Measurements from ENCODE around the gene PIK3AP1.

Gene PIK3AP1

GRCh38 chr10:96641396-96642295 lies 78.7 kb downstream of the PIK3AP1 start:
- DNase-seq, result no peak

- DNase-seq, result no peak
Observed at GRCh38 chr10:96639899-96640298, 80.4 kb downstream of the PIK3AP1 start.

GRCh38 chr10:96638696-96639095 lies 81.6 kb downstream of the PIK3AP1 start:
- no peak for DNase-seq

GRCh38 chr10:96638120-96638519 lies 82.2 kb downstream of the PIK3AP1 start:
- DNase-seq, result no peak

- DNase-seq, result no peak
Observed at GRCh38 chr10:96637709-96638108, 82.6 kb downstream of the PIK3AP1 start.

- no peak for DNase-seq
Observed at GRCh38 chr10:96636551-96636950, 83.8 kb downstream of the PIK3AP1 start.

GRCh38 chr10:96632974-96633710 lies 87.2 kb downstream of the PIK3AP1 start:
- no peak for DNase-seq

- no peak for DNase-seq
Observed at GRCh38 chr10:96627292-96627691, 93.0 kb downstream of the PIK3AP1 start.

- DNase-seq, result no peak
Observed at GRCh38 chr10:96626795-96627194, 93.5 kb downstream of the PIK3AP1 start.

GRCh38 chr10:96625173-96625572 lies 95.1 kb downstream of the PIK3AP1 start:
- no peak for DNase-seq

- DNase-seq, result no peak
Observed at GRCh38 chr10:96622013-96622787, 98.1 kb downstream of the PIK3AP1 start.

- DNase-seq, result no peak
Observed at GRCh38 chr10:96619796-96620773, 100.2 kb downstream of the PIK3AP1 start.

GRCh38 chr10:96619120-96619519 lies 101.2 kb downstream of the PIK3AP1 start:
- DNase-seq, result no peak

GRCh38 chr10:96618653-96619052 lies 101.7 kb downstream of the PIK3AP1 start:
- DNase-seq, result peak; percentile 34 to 52

- no peak for DNase-seq
Observed at GRCh38 chr10:96616961-96617360, 103.4 kb downstream of the PIK3AP1 start.

- no peak for DNase-seq
Observed at GRCh38 chr10:96614515-96614914, 105.8 kb downstream of the PIK3AP1 start.

- no peak for DNase-seq
Observed at GRCh38 chr10:96613576-96613975, 106.7 kb downstream of the PIK3AP1 start.

GRCh38 chr10:96612055-96612830 lies 108.1 kb downstream of the PIK3AP1 start:
- no peak for DNase-seq

GRCh38 chr10:96610817-96611216 lies 109.5 kb downstream of the PIK3AP1 start:
- DNase-seq, result no peak

- no peak for DNase-seq
Observed at GRCh38 chr10:96609510-96609909, 110.8 kb downstream of the PIK3AP1 start.

- no peak for DNase-seq
Observed at GRCh38 chr10:96608805-96609204, 111.5 kb downstream of the PIK3AP1 start.

All from hippocampal formation (tissue), 2 donors.